ENCODE results near the gene TMEM131. TPM values are rescaled to one million over a fixed set of nuclear protein-coding genes. Genes with fewer than 3 reads are reported as not detected.

The TMEM131 gene
- total and polyA plus RNA-seq, 12 donors: 13.7 to 57.5 (median 34.0) TPM

GRCh38 chr2:97963880-97964279, 31.9 kb downstream of the TMEM131 start:
- Histone ChIP-seq H3K27ac (no peak overlapping the region), H3K4me1 (replicated peaks in 1 of 2) (peaks cover 9 to 32% of the 10 kb centered on the region in 2 donors), H3K4me3 (no peak overlapping the region), H3K27me3 (no peaks in the 10 kb centered on the region), H3K9me3 (replicated peaks in 1 of 3) (no peaks in the 10 kb centered on the region), H3K36me3 (replicated peaks in 1 of 2) (no peaks in the 10 kb centered on the region)
- no peak for DNase-seq
- WGBS, 4 donors: 36 to 53% (median 42%) methylated on average over 1 of the region's 1 CpG
- TF ChIP-seq POLR2A (IDR thresholded peaks at IDR 0.05) (no peak), CTCF (IDR thresholded peaks at IDR 0.05) (no peak)
- intact Hi-C loops (cut with DNase I): no loop called here

DNA sequence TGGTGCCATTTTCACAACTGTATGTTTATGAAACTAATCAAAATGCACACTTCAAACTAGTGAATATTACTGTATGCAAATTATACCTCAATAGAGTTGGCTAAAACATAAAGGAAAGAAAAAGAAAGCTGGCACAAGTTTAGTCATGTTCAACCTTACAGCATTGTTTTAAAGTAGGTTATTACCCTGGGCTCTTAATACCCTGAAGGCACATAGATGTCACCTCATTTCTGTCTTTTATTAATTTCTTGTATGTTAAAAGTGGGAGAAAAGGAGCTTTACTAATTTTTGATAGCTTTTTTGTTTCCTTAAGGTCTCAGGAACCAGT, 32.7 kb downstream of the TMEM131 start:
- Histone ChIP-seq H3K9me3 (replicated peaks in 1 of 3) (no peaks in the 10 kb centered on the region), H3K4me1 (replicated peaks in 1 of 2) (peaks cover 14 to 38% of the 10 kb centered on the region in 2 donors), H3K36me3 (replicated peaks in 1 of 2) (no peaks in the 10 kb centered on the region), H3K4me3 (no peak overlapping the region), H3K27me3 (no peaks in the 10 kb centered on the region), H3K27ac (no peak overlapping the region)
- TF ChIP-seq POLR2A (IDR thresholded peaks at IDR 0.05) (no peak), CTCF (IDR thresholded peaks at IDR 0.05) (no peak)
- intact Hi-C loops (cut with DNase I): no loop called here
- no peak for DNase-seq

- Histone ChIP-seq H3K4me3 (no peak overlapping the region), H3K36me3 (replicated peaks in 1 of 2) (no peaks in the 10 kb centered on the region), H3K27ac (no peak overlapping the region), H3K4me1 (replicated peaks in 1 of 2) (peaks cover 19 to 34% of the 10 kb centered on the region in 2 donors), H3K27me3 (no peaks in the 10 kb centered on the region), H3K9me3 (replicated peaks in 1 of 3) (no peaks in the 10 kb centered on the region)
- DNase-seq: no peak
- intact Hi-C loops (cut with DNase I): no loop called here
- TF ChIP-seq POLR2A (IDR thresholded peaks at IDR 0.05) (no peak), CTCF (IDR thresholded peaks at IDR 0.05) (no peak)
- WGBS, 4 donors: 76 to 94% (median 85%) methylated on average over 5 of the region's 5 CpGs
Observed at GRCh38 chr2:97961534-97961933, 34.2 kb downstream of the TMEM131 start.

GRCh38 chr2:97958184-97958583, 37.6 kb downstream of the TMEM131 start:
- Histone ChIP-seq H3K4me3 (no peak overlapping the region), H3K27me3 (no peaks in the 10 kb centered on the region), H3K36me3 (replicated peaks in 1 of 2) (no peaks in the 10 kb centered on the region), H3K27ac (no peak overlapping the region), H3K9me3 (replicated peaks in 1 of 3) (no peaks in the 10 kb centered on the region), H3K4me1 (replicated peaks in 1 of 2) (peaks cover 9 to 22% of the 10 kb centered on the region in 2 donors)
- no peak for DNase-seq
- intact Hi-C loops (cut with DNase I): no loop called here
- WGBS, 4 donors: 57 to 69% (median 67%) methylated on average over 2 of the region's 2 CpGs
- TF ChIP-seq CTCF (IDR thresholded peaks at IDR 0.05): no peak
- TF ChIP-seq POLR2A (IDR thresholded peaks at IDR 0.05): no peak
